Fibroblast of lung (primary cell): ENCODE data around the gene CHCHD5. TPM values are rescaled to one million over a fixed set of nuclear protein-coding genes. Genes with fewer than 3 reads are reported as not detected.

Experiments used
- DNase-seq, 2 donors: peaks; one replicate each; pipeline versions ENCODE4 v3.0.0 to v3.0.0-alpha.2; 2010; ENCODE audit warnings: low read depth in 2 of 2
- H2AFZ ChIP-seq: 2 replicates; pipeline ENCODE4 v1.5.1; 2012; ENCODE audit warnings: low read length, control low read depth, inconsistent platforms
- H3K27ac ChIP-seq: 2 replicates; pipeline ENCODE4 v1.5.1; 2011; ENCODE audit warnings: low read length, control low read depth; ENCODE audit not compliant: insufficient read depth
- H3K27me3 ChIP-seq: 2 replicates; pipeline ENCODE4 v1.5.1; 2011; ENCODE audit warnings: mild to moderate bottlenecking, low read length; ENCODE audit not compliant: control insufficient read depth, insufficient read depth
- H3K36me3 ChIP-seq: 2 replicates; pipeline ENCODE4 v1.5.1; 2011; ENCODE audit warnings: low read length; ENCODE audit not compliant: control insufficient read depth, insufficient read depth
- H3K4me1 ChIP-seq: 2 replicates; pipeline ENCODE4 v1.5.1; 2011; ENCODE audit warnings: low read length; ENCODE audit not compliant: control insufficient read depth, insufficient read depth; ENCODE audit errors: extremely low read depth
- H3K4me2 ChIP-seq: 2 replicates; pipeline ENCODE4 v1.5.1; 2011; ENCODE audit warnings: low read length, control low read depth; ENCODE audit not compliant: insufficient read depth; ENCODE audit errors: extremely low read depth
- H3K4me3 ChIP-seq, 4 experiments: fragments of 200-600 bp in 1 of 4; sonication (generic) in 1 of 4; replicated peaks in 1 of 4; 2 replicates each; pipeline ENCODE4 v1.5.1; 2011 to 2016; ENCODE audit warnings: low read length in 4 of 4, low read depth in 3 of 4, mild to moderate bottlenecking in 3 of 4, control low read depth in 2 of 4, inconsistent platforms in 1 of 4, mixed read lengths in 1 of 4; ENCODE audit not compliant: insufficient read depth in 1 of 4; ENCODE audit errors: control extremely low read depth in 1 of 4
- H3K79me2 ChIP-seq: 2 replicates; pipeline ENCODE4 v1.5.1; 2012; ENCODE audit warnings: mild to moderate bottlenecking, low read length, inconsistent platforms; ENCODE audit not compliant: control insufficient read depth, insufficient read depth
- H3K9ac ChIP-seq: 2 replicates; pipeline ENCODE4 v1.5.1; 2011; ENCODE audit warnings: mild to moderate bottlenecking, low read length, control low read depth; ENCODE audit not compliant: insufficient read depth
- H3K9me3 ChIP-seq: 2 replicates; pipeline ENCODE4 v1.5.1; 2012; ENCODE audit warnings: low read depth, low read length; ENCODE audit not compliant: control insufficient read depth, insufficient read depth
- H4K20me1 ChIP-seq: 2 replicates; pipeline ENCODE4 v1.5.1; 2011; ENCODE audit warnings: low read length; ENCODE audit not compliant: control insufficient read depth, insufficient read depth; ENCODE audit errors: extremely low read depth
- CTCF ChIP-seq, 2 donors: IDR thresholded peaks in 1 of 2; conservative IDR thresholded peaks in 1 of 2; 1 replicate in 1 of 2; 2 replicates in 1 of 2; pipeline ENCODE4 v1.5.1; 2011 to 2012; ENCODE audit warnings: low read length in 2 of 2, control low read depth in 1 of 2, inconsistent platforms in 1 of 2, low read depth in 1 of 2, mild to moderate bottlenecking in 1 of 2
- EZH2 ChIP-seq: IDR thresholded peaks from 2 replicates; pipeline ENCODE4 v1.5.1; 2012; ENCODE audit warnings: low read length, control low read depth, mild to moderate bottlenecking; ENCODE audit errors: missing control alignments
- polyA plus RNA-seq, 2 donors: library from polyadenylated mRNA; depleted of rRNA in 1 of 2; stranded (reverse) in 1 of 2; unstranded in 1 of 2; fragments of >200 nt; gene quantifications; 2 replicates each; pipeline ENCODE4 v1.2.1, GENCODE V29; 2011 to 2012; ENCODE audit warnings: missing spikeins in 1 of 2
- total RNA-seq: library from RNA; depleted of rRNA; stranded (reverse); fragments of >200 nt; gene quantifications from 2 replicates; pipeline ENCODE4 v1.2.1, GENCODE V29; 2014

CHCHD5 gene
- total and polyA plus RNA-seq, 2 donors (not counting 1 experiment from before 2014, with no cell fraction given) = 10.5 to 17.0 TPM

- Histone ChIP-seq H4K20me1 (no peaks in the 10 kb centered on the region), H3K79me2 (peaks cover 28% of the 10 kb centered on the region), H3K36me3 (no peaks in the 10 kb centered on the region), H3K9ac (peak within 1 kb of the TSS; percentile 86), H3K9me3 (no peaks in the 10 kb centered on the region), H3K27ac (peak within 1 kb of the TSS; percentile 93), H3K4me3 (peak within 1 kb of the TSS; percentile 88 to 98 (median 97)), H2AFZ (peak within 1 kb of the TSS; percentile 98), H3K27me3 (no peaks in the 10 kb centered on the region), H3K4me1 (peaks cover 2% of the 10 kb centered on the region), H3K4me2 (peak within 1 kb of the TSS; percentile 90)
- TF ChIP-seq CTCF (conservative IDR thresholded peaks at IDR 0.05 in 1 of 2, IDR thresholded peaks at IDR 0.05 in 1 of 2; ENCODE audit: low read depth in 1 of 2, low read length in 2 of 2) = no peak
- TF ChIP-seq EZH2 = no peak
- DNase-seq = peak; percentile 77 to 83
These were observed 42.1 kb upstream of the CHCHD5 start, which contains the start of gene POLR1B for GRCh38 chr2:112542123-112542983. Gene POLR1B, plus strand, starts transcription at chr2:112542465. Its CDS starts 30 bp downstream, at chr2:112542495.

GRCh38 chr2:112542984-112543661 is 41.3 kb upstream of the CHCHD5 start:
- DNase-seq = peak; percentile 5 to 13
- H3K9me3 ChIP-seq = no peaks in the 10 kb centered on the region
- peak overlapping the region; percentile 93 for H3K27ac ChIP-seq
- peaks cover 28% of the 10 kb centered on the region for H3K79me2 ChIP-seq
- no peaks in the 10 kb centered on the region for H3K27me3 ChIP-seq
- peak overlapping the region; percentile 90 for H3K4me2 ChIP-seq
- H4K20me1 ChIP-seq = no peaks in the 10 kb centered on the region
- TF ChIP-seq EZH2 = no peak
- peak in 1 of 2 donors; percentile 4 for TF ChIP-seq CTCF (conservative IDR thresholded peaks at IDR 0.05 in 1 of 2, IDR thresholded peaks at IDR 0.05 in 1 of 2; ENCODE audit: low read depth in 1 of 2, low read length in 2 of 2)
- peak overlapping the region; percentile 88 to 98 (median 97) for H3K4me3 ChIP-seq
- peak overlapping the region; percentile 98 for H2AFZ ChIP-seq
- no peaks in the 10 kb centered on the region for H3K36me3 ChIP-seq
- no peak overlapping the region for H3K9ac ChIP-seq
- peaks cover 2% of the 10 kb centered on the region for H3K4me1 ChIP-seq

GRCh38 chr2:112547333-112547732 is 37.1 kb upstream of the CHCHD5 start:
- Histone ChIP-seq H3K27me3 (no peaks in the 10 kb centered on the region), H3K9ac (no peak overlapping the region), H2AFZ (no peak overlapping the region), H3K79me2 (peaks cover 27% of the 10 kb centered on the region), H4K20me1 (no peaks in the 10 kb centered on the region), H3K4me1 (peaks cover 2% of the 10 kb centered on the region), H3K36me3 (no peaks in the 10 kb centered on the region), H3K4me3 (no peak overlapping the region), H3K4me2 (no peak overlapping the region), H3K27ac (no peak overlapping the region), H3K9me3 (no peaks in the 10 kb centered on the region)
- DNase-seq = peak; percentile 52 to 77
- TF ChIP-seq CTCF (conservative IDR thresholded peaks at IDR 0.05 in 1 of 2, IDR thresholded peaks at IDR 0.05 in 1 of 2; ENCODE audit: low read depth in 1 of 2, low read length in 2 of 2) (no peak), EZH2 (no peak)
